Measurements from ENCODE around the gene SRRM5. TPM values are rescaled to one million over a fixed set of nuclear protein-coding genes. Genes with fewer than 3 reads are reported as not detected.

The SRRM5 gene
- total RNA-seq, result not detected in 2 replicates

GRCh38 chr19:43611788-43612187 lies at the start of gene SRRM5:
Gene SRRM5 (plus strand): TSS chr19:43612088. CDS start chr19:43612122, 34 bp downstream.

GRCh38 chr19:43575156-43575950 lies 36.5 kb upstream of the SRRM5 start, which contains the start of the genes PINLYP and XRCC1:
Gene PINLYP (plus strand): TSS chr19:43575801. CDS start chr19:43577192, 1,391 bp downstream.
Gene XRCC1 (minus strand): TSS chr19:43575527. CDS start chr19:43575458, 69 bp downstream.

GRCh38 chr19:43595999-43596841 lies 15.7 kb upstream of the SRRM5 start, which contains the start of the genes IRGQ and ZNF576:
Gene IRGQ (minus strand): TSS chr19:43596134. CDS start chr19:43595338, 796 bp downstream.
Gene ZNF576 (plus strand): TSS chr19:43596595. CDS start chr19:43597109, 514 bp downstream.

GRCh38 chr19:43619262-43620060 lies 7.6 kb downstream of the SRRM5 start, which contains the start of gene ZNF428:
Gene ZNF428 (minus strand): TSS chr19:43619629. CDS start chr19:43614304, 5,325 bp downstream.

GRCh38 chr19:43639519-43640423 lies 27.9 kb downstream of the SRRM5 start, which contains the start of gene CADM4:
Gene CADM4 (minus strand): TSS chr19:43639850. CDS start chr19:43639790, 60 bp downstream.

Other genes starting within 250 kb of the SRRM5 start
- gene TEX101, start 197.2 kb upstream of the SRRM5 start, total RNA-seq, result not detected in 2 replicates
- gene LYPD3, start 146.5 kb upstream of the SRRM5 start, total RNA-seq, result 288 and 344 TPM in 2 replicates
- 41.0 and 48.2 TPM in 2 replicates for gene PHLDB3, start 107.3 kb upstream of the SRRM5 start, total RNA-seq
- 138 and 170 TPM in 2 replicates for gene ETHE1, start 84.9 kb upstream of the SRRM5 start, total RNA-seq
- 0.28 TPM in 1 of 2 replicates, not detected in the other for gene ZNF575, start 78.9 kb upstream of the SRRM5 start, total RNA-seq
- gene XRCC1, start 36.6 kb upstream of the SRRM5 start, total RNA-seq, result 23.2 and 28.4 TPM in 2 replicates
- gene PINLYP, start 36.3 kb upstream of the SRRM5 start, total RNA-seq, result 0.98 and 7.4 TPM in 2 replicates
- gene IRGQ, start 16.0 kb upstream of the SRRM5 start, total RNA-seq, result 16.9 and 23.2 TPM in 2 replicates
- 10.9 and 12.2 TPM in 2 replicates for gene ZNF576, start 15.5 kb upstream of the SRRM5 start, total RNA-seq
- 20.9 and 21.7 TPM in 2 replicates for gene ZNF428, start 7.5 kb downstream of the SRRM5 start, total RNA-seq
- 13.9 and 18.8 TPM in 2 replicates for gene CADM4, start 27.8 kb downstream of the SRRM5 start, total RNA-seq
- gene PLAUR, start 58.1 kb downstream of the SRRM5 start, total RNA-seq, result 60.3 and 68.0 TPM in 2 replicates
- not detected in 2 replicates for gene IRGC, start 104.0 kb downstream of the SRRM5 start, total RNA-seq
- 11.8 and 13.7 TPM in 2 replicates for gene SMG9, start 142.9 kb downstream of the SRRM5 start, total RNA-seq
- 11.5 and 12.9 TPM in 2 replicates for gene KCNN4, start 168.9 kb downstream of the SRRM5 start, total RNA-seq
- 3.1 and 6.5 TPM in 2 replicates for gene LYPD5, start 190.4 kb downstream of the SRRM5 start, total RNA-seq
- 2.0 and 4.7 TPM in 2 replicates for gene ZNF283, start 215.2 kb downstream of the SRRM5 start, total RNA-seq

All from airway epithelial cell (primary cell).